SK-N-SH (cell line): ENCODE results near the gene GABRG1. TPM values are rescaled to one million over a fixed set of nuclear protein-coding genes. Genes with fewer than 3 reads are reported as not detected.

ENCODE experiments used
- CTCF ChIA-PET: fragments of 300-600, 350-600 bp; formaldehyde crosslinking; extraction: SDS; loops from one replicate; lab custom pipeline; 2021; lab: Yijun Ruan, JAX
- POLR2A ChIA-PET: fragments of 350-600 bp; sonication (Branson Sonifier 250); formaldehyde crosslinking; extraction: SDS; loops from one replicate; lab custom pipeline; 2020; ENCODE audit warnings: antibody characterized with exemption, inconsistent platforms; lab: Yijun Ruan, JAX
- DNase-seq: peaks from one replicate; pipeline ENCODE4 v3.0.0; 2012
- H2AFZ ChIP-seq: fragments of 200-600 bp; sonication (generic); 2 replicates; pipeline ENCODE4 v1.8.1; 2016; ENCODE audit warnings: antibody characterized with exemption, mild to moderate bottlenecking, low read depth
- H3F3A ChIP-seq: fragments of 200-600 bp; sonication (generic); replicated peaks from 2 replicates; pipeline ENCODE3; 2016; ENCODE audit warnings: antibody characterized with exemption, mild to moderate bottlenecking; ENCODE audit not compliant: insufficient read depth
- H3K27ac ChIP-seq, 2 experiments: fragments of 200-500 bp in 1 of 2; fragments of 200-600 bp in 1 of 2; sonication (Bioruptor generic) in 1 of 2; sonication (generic), shearing (Covaris generic) in 1 of 2; 2 replicates each; pipeline versions ENCODE4 v1.5.1 to v1.6.1; 2014 to 2016; ENCODE audit warnings: low read depth in 2 of 2, inconsistent platforms in 1 of 2, low read length in 1 of 2, mild to moderate bottlenecking in 1 of 2, mixed read lengths in 1 of 2
- H3K27me3 ChIP-seq: fragments of 200-600 bp; sonication (generic), shearing (Covaris generic); 2 replicates; pipeline ENCODE4 v1.6.1; 2016; ENCODE audit warnings: mixed run types; ENCODE audit not compliant: insufficient read depth
- H3K36me3 ChIP-seq, 2 experiments: fragments of 200-500 bp in 1 of 2; fragments of 200-600 bp in 1 of 2; sonication (Bioruptor generic) in 1 of 2; sonication (generic) in 1 of 2; replicated peaks in 1 of 2; 2 replicates each; pipeline versions ENCODE3 to v1.5.1; 2014 to 2016; ENCODE audit warnings: low read length in 1 of 2, mild to moderate bottlenecking in 1 of 2; ENCODE audit not compliant: insufficient read depth in 2 of 2, control insufficient read depth in 1 of 2
- H3K4me1 ChIP-seq, 2 experiments: fragments of 200-500 bp in 1 of 2; fragments of 200-600 bp in 1 of 2; sonication (Bioruptor generic) in 1 of 2; sonication (generic), shearing (Covaris generic) in 1 of 2; 2 replicates each; pipeline versions ENCODE4 v1.5.1 to v1.6.1; 2014 to 2016; ENCODE audit warnings: low read depth in 1 of 2, low read length in 1 of 2, mixed run types in 1 of 2; ENCODE audit not compliant: insufficient read depth in 2 of 2, control insufficient read depth in 1 of 2
- H3K4me2 ChIP-seq: fragments of 200-600 bp; sonication (generic), shearing (Covaris generic); 2 replicates; pipeline ENCODE4 v1.6.1; 2017; ENCODE audit warnings: mixed run types
- H3K4me3 ChIP-seq, 2 experiments: fragments of 200-500 bp in 1 of 2; fragments of 200-600 bp in 1 of 2; sonication (Bioruptor generic) in 1 of 2; sonication (generic), shearing (Covaris generic) in 1 of 2; 2 replicates each; pipeline versions ENCODE4 v1.5.1 to v1.8.1; 2014 to 2016; ENCODE audit warnings: low read depth in 2 of 2, inconsistent platforms in 1 of 2, low read length in 1 of 2, mild to moderate bottlenecking in 1 of 2, mixed read lengths in 1 of 2, moderate library complexity in 1 of 2
- H3K79me2 ChIP-seq: fragments of 200-600 bp; sonication (generic); 2 replicates; pipeline ENCODE4 v1.8.1; 2017; ENCODE audit warnings: mild to moderate bottlenecking; ENCODE audit not compliant: insufficient read depth
- H3K9ac ChIP-seq: fragments of 200-600 bp; sonication (generic); 2 replicates; pipeline ENCODE4 v1.6.1; 2017; ENCODE audit warnings: mixed run types
- H3K9me2 ChIP-seq: fragments of 200-600 bp; sonication (generic); 2 replicates; pipeline ENCODE4 v1.6.1; 2017; ENCODE audit warnings: mixed run types
- H3K9me3 ChIP-seq: fragments of 200-600 bp; sonication (generic); 2 replicates; pipeline ENCODE4 v1.6.1; 2017; ENCODE audit warnings: mixed run types, mild to moderate bottlenecking, moderate library complexity
- H4K20me1 ChIP-seq: fragments of 200-600 bp; sonication (generic); 2 replicates; pipeline ENCODE4 v1.6.1; 2017; ENCODE audit warnings: mild to moderate bottlenecking, mixed run types; ENCODE audit not compliant: insufficient read depth
- CHD2 ChIP-seq: fragments of 150-350 bp; IDR thresholded peaks from 2 replicates; pipeline ENCODE4 v1.6.1; 2018; ENCODE audit warnings: low read length; ENCODE audit not compliant: partially characterized antibody
- WGBS: methylation state at CpG from one replicate; pipeline ENCODE4 v1.1.6; 2017; ENCODE audit warnings: low lambda C conversion rate; 5-methylcytosine and 5-hydroxymethylcytosine counted together
- polyA plus RNA-seq, 3 experiments: library from polyadenylated mRNA; depleted of rRNA; stranded (reverse); fragments of >200 nt; gene quantifications; 2 replicates each; pipeline ENCODE4 v1.2.3, GENCODE V29; 2012

Gene GABRG1
- polyA plus RNA-seq, 1 of the 3 experiments (the other 2 are of a cell fraction) = not detected

GRCh38 chr4:45987858-45988257 is 136.0 kb downstream of the GABRG1 start:
- Histone ChIP-seq H3K4me3 (no peak overlapping the region), H3F3A (no peaks in the 10 kb centered on the region), H3K36me3 (no peaks in the 10 kb centered on the region), H3K4me2 (no peak overlapping the region), H3K9me2 (no peaks in the 10 kb centered on the region), H4K20me1 (no peaks in the 10 kb centered on the region), H3K27me3 (no peaks in the 10 kb centered on the region), H3K79me2 (no peaks in the 10 kb centered on the region), H3K27ac (no peak overlapping the region), H3K9ac (no peak overlapping the region), H2AFZ (no peak overlapping the region), H3K9me3 (no peaks in the 10 kb centered on the region), H3K4me1 (no peaks in the 10 kb centered on the region)
- POLR2A ChIA-PET = no interaction called here
- TF ChIP-seq CHD2 = no peak
- 0% methylated on average over 1 of the region's 1 CpG for WGBS
- DNase-seq = no peak
- CTCF ChIA-PET = interaction anchor here (1.0 kb wide), 1 partner anchor 65 kb away, joined by 4 read pairs; no protein-coding TSS in a partner anchor
